PFSK-1 (cell line): ENCODE data around the gene C1orf74.

Source experiments
- FOXP2 ChIP-seq: optimal IDR thresholded peaks from 2 replicates; pipeline ENCODE3; 2011; ENCODE audit warnings: borderline replicate concordance, control low read depth, inconsistent platforms; ENCODE audit not compliant: insufficient read depth; ENCODE audit errors: extremely low read length, extremely low read depth
- POLR2AphosphoS5 ChIP-seq: IDR thresholded peaks from 2 replicates; pipeline ENCODE4 v1.6.1; 2012; ENCODE audit warnings: low read depth, mild to moderate bottlenecking, control low read depth, low read length, moderate library complexity
- SIN3A ChIP-seq: IDR thresholded peaks from 2 replicates; pipeline ENCODE4 v1.6.1; 2012; ENCODE audit warnings: mild to moderate bottlenecking, low read length, moderate library complexity, borderline replicate concordance; ENCODE audit not compliant: insufficient read depth
- TAF1 ChIP-seq: IDR thresholded peaks from 2 replicates; pipeline ENCODE4 v1.6.1; 2012; ENCODE audit warnings: low read length, control low read depth, borderline replicate concordance; ENCODE audit not compliant: insufficient read depth
- TF ChIP-seq, protein P1 (sequence below), 2 experiments: IDR thresholded peaks; 2 replicates each; pipeline versions ENCODE4 v1.6.1 to v1.8.0; 2011 to 2012; ENCODE audit warnings: low read depth in 2 of 2, low read length in 2 of 2, control low read depth in 1 of 2, inconsistent platforms in 1 of 2, mild to moderate bottlenecking in 1 of 2, moderate library complexity in 1 of 2; ENCODE audit not compliant: insufficient read depth in 1 of 2

The C1orf74 gene

DNA sequence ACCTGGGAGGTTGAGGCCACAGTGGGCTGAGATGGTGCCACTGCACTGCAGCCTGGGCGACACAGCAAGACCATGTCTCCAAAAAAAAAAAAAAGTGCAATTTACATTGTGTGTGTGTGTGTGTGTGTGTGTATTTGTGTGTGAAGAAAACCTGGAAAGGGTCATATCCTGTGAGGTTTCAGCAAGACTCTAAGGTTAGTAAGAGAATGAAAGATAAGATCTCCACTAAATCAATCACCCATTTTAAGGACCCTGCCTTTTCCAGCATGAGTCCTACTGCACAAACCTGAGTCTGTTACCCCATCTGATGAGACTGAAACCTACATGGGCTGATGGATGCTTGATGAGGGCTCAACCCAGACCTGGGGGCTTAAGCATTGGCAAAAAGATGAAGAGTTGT, 4.9 kb upstream of the C1orf74 start:
- no peak for TF ChIP-seq TAF1
- no peak for TF ChIP-seq FOXP2
- no peak for TF ChIP-seq POLR2AphosphoS5
- no peak for TF ChIP-seq SIN3A
- TF ChIP-seq, protein P1, sequence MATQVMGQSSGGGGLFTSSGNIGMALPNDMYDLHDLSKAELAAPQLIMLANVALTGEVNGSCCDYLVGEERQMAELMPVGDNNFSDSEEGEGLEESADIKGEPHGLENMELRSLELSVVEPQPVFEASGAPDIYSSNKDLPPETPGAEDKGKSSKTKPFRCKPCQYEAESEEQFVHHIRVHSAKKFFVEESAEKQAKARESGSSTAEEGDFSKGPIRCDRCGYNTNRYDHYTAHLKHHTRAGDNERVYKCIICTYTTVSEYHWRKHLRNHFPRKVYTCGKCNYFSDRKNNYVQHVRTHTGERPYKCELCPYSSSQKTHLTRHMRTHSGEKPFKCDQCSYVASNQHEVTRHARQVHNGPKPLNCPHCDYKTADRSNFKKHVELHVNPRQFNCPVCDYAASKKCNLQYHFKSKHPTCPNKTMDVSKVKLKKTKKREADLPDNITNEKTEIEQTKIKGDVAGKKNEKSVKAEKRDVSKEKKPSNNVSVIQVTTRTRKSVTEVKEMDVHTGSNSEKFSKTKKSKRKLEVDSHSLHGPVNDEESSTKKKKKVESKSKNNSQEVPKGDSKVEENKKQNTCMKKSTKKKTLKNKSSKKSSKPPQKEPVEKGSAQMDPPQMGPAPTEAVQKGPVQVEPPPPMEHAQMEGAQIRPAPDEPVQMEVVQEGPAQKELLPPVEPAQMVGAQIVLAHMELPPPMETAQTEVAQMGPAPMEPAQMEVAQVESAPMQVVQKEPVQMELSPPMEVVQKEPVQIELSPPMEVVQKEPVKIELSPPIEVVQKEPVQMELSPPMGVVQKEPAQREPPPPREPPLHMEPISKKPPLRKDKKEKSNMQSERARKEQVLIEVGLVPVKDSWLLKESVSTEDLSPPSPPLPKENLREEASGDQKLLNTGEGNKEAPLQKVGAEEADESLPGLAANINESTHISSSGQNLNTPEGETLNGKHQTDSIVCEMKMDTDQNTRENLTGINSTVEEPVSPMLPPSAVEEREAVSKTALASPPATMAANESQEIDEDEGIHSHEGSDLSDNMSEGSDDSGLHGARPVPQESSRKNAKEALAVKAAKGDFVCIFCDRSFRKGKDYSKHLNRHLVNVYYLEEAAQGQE (IDR thresholded peaks at IDR 0.05; ENCODE audit: insufficient read depth in 1 of 2, low read depth in 2 of 2, low read length in 2 of 2), result no peak

DNA sequence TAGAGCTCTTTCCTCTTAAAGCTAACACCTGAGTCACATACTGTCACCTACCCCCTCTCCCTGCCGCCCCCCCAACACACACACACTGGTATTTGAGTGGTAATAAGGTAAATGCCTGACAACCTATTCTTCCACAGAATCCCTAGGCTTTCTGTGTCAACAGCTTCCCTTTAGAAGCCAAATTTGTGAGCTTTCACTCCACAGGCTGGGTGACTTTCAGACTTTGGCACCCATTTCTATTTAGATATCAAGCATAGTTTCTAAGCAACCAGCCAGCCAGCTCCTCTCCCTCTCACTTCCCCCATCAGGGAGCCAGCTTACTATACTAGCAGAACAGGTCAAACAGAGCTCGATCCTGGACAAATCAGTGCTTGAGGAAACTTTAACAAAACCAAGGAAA, 3.2 kb upstream of the C1orf74 start:
- TF ChIP-seq TAF1, result no peak
- no peak for TF ChIP-seq POLR2AphosphoS5
- no peak for TF ChIP-seq SIN3A
- no peak for TF ChIP-seq FOXP2
- TF ChIP-seq, protein P1 (IDR thresholded peaks at IDR 0.05; ENCODE audit: insufficient read depth in 1 of 2, low read depth in 2 of 2, low read length in 2 of 2), result no peak

DNA sequence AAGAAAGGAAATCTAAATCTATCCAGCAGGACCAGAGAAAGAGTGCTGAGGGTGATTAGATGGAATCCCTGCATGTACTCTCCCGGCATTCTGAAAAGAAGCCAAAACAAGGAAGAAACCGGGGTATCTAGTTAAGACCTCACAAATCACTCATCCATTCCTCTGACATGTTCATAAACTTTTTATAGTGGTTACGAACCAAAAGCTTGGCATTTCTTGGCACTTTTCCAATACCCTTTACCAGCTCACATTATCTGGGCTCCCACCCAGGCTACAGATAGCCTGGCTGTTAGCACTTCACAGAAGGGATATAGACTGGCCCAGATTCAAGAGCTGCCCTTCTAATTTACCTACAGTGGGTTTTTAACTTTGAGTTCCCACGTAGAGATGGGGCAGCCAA, 1.8 kb upstream of the C1orf74 start:
- TF ChIP-seq TAF1, result no peak
- TF ChIP-seq, protein P1 (IDR thresholded peaks at IDR 0.05; ENCODE audit: insufficient read depth in 1 of 2, low read depth in 2 of 2, low read length in 2 of 2), result no peak
- TF ChIP-seq SIN3A, result no peak
- no peak for TF ChIP-seq POLR2AphosphoS5
- TF ChIP-seq FOXP2, result no peak

DNA sequence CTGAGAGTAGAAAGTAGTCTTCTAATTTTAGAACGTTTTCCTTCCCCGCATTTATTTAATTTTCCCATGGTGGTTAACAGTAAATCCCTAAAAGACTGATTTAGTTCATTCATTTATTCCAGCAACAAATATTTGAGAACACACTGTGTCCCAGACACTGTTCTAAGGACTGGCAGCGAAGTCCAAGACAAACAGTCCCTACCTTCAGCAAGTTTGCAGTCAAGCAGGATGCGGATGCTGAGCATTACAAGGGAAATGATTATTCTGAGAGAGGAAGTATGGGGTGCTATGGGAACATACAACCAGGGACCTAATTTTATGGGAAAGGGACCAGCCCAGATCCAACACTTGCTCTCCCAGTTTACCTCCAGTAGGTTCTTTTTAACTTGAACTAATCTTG, 1.2 kb upstream of the C1orf74 start:
- no peak for TF ChIP-seq POLR2AphosphoS5
- no peak for TF ChIP-seq SIN3A
- no peak for TF ChIP-seq FOXP2
- TF ChIP-seq TAF1, result no peak
- TF ChIP-seq, protein P1 (IDR thresholded peaks at IDR 0.05; ENCODE audit: insufficient read depth in 1 of 2, low read depth in 2 of 2, low read length in 2 of 2), result no peak

DNA sequence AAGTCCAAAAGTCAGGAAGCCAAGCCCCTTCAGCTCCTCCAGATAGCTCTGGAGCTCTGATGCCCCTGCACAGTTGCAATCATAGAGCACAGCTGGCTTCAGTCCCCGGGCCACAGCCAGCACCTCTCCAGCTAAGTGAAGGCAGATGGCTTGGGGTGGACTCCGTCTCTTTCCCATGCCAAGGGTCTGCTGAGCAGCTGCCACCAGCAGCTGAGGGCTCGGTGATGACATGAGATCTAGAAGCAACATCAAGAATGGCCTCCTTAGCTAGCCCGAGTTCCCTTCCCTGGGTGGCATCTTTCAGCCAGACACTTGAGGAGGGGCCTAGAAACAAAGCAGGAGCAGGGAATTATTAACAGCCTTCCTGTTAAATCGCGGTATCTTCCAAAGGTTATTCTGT, 973 bp downstream of the C1orf74 start:
- TF ChIP-seq POLR2AphosphoS5 (no peak), TAF1 (no peak), FOXP2 (no peak), SIN3A (no peak)
- TF ChIP-seq, protein P1 (IDR thresholded peaks at IDR 0.05; ENCODE audit: insufficient read depth in 1 of 2, low read depth in 2 of 2, low read length in 2 of 2), result no peak
